ENCODE measurements around the gene EGLN3.

- no peak for TF ChIP-seq POLR2A (IDR thresholded peaks at IDR 0.05; ENCODE audit: low read depth, low read length)
- TF ChIP-seq POLR2AphosphoS5 (IDR thresholded peaks at IDR 0.05; ENCODE audit: low read depth, low read length) = no peak
- no peak for TF ChIP-seq SPI1 (IDR thresholded peaks at IDR 0.05; ENCODE audit: low read depth, low read length)
- TF ChIP-seq TAF1 (IDR thresholded peaks at IDR 0.05; ENCODE audit: low read depth, low read length) = no peak
- no peak for TF ChIP-seq PAX5 (IDR thresholded peaks at IDR 0.05; ENCODE audit: insufficient read depth, low read length, severe bottlenecking)
- no peak for TF ChIP-seq POU2F2 (IDR thresholded peaks at IDR 0.05; ENCODE audit: low read depth, low read length)
Observed at GRCh38 chr14:34000396-34000795, 49.5 kb upstream of the EGLN3 start.
